ENCODE measurements around the gene SYP. TPM values are rescaled to one million over a fixed set of nuclear protein-coding genes. Genes with fewer than 3 reads are reported as not detected.

The SYP gene
- polyA plus RNA-seq, 3 donors from 2014 or later, result 0.29 to 0.43 TPM; not detected in 1

DNA sequence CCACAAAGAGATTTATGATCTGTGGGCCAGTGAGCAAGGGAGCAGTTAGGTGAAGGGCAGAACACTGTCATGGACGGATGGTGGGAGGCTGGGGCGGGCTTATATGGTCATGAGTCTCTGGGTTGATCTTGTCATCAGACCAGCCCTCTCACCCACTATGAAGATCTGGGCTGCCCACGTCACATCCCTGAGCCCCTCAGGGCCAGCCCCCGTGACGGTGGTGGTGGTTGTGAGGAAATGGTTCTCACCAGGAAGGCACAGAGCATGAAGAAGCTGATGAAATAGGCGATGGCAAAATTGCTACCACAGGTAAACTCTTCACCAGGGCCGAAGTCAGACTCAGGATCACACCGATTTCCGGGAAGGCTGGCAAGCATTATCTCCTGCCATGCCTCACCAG is 11.1 kb upstream of the SYP start:
- DNase-seq, result no peak
- Mint-ChIP-seq H3K36me3 (no peaks in the 10 kb centered on the region), H3K9me3 (no peaks in the 10 kb centered on the region), H3K27ac (no peak overlapping the region), H3K4me1 (no peaks in the 10 kb centered on the region), H3K27me3 (ENCODE audit: low read depth in 3 of 3) (peaks cover 0 to 6% (median 3%) of the 10 kb centered on the region in 3 donors), H3K4me3 (no peak overlapping the region)

DNA sequence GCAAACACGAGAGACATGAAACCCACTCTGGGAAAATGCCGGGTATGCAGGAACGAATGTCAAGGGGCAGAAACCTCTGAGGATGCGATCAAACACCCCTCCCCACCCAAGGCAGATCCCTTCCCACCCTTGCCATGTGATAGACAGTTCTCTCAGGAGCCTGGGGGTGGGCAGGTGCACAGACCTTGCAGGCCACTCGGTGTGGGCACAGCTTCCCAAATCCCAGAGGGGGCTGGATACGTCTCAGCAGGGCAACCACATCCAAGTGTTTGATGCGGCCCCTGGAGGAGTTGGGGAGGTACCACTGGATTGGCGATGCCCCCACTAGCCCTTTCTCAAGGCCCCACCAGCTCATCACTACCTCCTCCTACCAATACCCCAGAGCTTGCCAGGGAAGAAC is 10.4 kb upstream of the SYP start:
- Mint-ChIP-seq H3K4me1 (no peaks in the 10 kb centered on the region), H3K27ac (no peak overlapping the region), H3K27me3 (ENCODE audit: low read depth in 3 of 3) (peaks cover 0 to 6% (median 3%) of the 10 kb centered on the region in 3 donors), H3K4me3 (no peak overlapping the region), H3K36me3 (no peaks in the 10 kb centered on the region), H3K9me3 (no peaks in the 10 kb centered on the region)
- DNase-seq, result no peak

DNA sequence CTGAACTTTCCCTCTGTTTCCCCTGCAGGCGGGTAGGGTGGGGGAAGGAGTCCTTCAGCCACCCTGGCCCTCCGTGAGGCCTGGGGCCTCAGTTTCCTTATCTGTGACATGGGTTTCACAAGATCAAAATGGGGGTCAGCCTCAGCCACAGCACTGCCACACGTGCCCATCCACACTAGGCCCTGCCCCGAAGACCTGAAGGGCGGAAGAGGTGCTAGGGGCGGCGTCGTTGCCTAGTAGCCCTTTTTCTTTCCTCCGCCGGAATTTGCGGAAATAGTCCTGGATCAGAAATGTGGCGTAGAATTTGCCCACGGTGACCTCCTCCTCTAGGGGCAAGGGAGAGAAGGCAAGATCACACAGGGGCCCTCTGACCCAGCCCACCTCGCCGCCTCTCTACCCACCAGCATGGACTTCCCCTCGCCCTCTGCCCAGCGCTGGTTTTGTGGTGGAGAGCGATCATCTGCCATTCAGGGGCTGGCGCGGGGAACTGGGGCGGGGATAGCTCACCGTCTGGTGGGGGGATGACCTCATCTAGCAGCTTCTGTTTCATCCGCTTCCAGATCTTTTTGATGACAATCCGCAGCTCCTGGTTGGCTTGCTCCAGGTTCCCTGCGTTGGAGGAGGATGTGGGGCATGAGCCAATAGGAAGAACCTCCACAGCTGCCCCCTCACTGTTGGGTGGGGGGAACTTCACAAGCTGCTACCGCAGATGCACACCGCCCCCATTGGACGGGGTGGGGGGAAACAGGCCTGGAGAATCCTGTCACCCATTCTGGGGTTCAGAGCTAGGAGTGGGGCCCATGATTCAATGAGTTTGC is 9.7 kb upstream of the SYP start:
- Mint-ChIP-seq H3K27me3 (ENCODE audit: low read depth in 3 of 3) (peaks cover 0 to 6% (median 2%) of the 10 kb centered on the region in 3 donors), H3K4me1 (no peaks in the 10 kb centered on the region), H3K9me3 (no peaks in the 10 kb centered on the region), H3K4me3 (peak overlapping the region in 3 of 5 donors; percentile 17 to 44 (median 25)), H3K36me3 (no peaks in the 10 kb centered on the region), H3K27ac (no peak overlapping the region)
- DNase-seq, result no peak

DNA sequence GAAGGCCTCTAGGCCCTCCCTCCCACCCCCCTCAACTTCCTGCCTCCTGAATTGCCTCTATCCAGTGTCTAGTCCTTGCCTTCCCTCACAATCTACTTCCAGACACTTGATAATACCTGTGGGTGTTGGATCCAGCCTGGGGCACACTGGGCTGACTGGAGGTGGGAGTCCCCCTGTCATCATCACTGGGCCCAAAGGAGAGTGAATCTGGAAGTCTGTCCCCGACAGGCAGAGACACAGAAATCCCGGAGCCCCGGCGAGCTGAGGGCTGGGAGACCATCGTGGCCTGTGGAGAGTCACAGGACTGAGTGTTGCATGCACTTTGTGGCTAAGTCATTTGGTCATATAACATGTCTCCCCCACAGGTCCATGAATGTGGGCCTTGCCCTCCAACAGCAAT is 8.4 kb upstream of the SYP start:
- Mint-ChIP-seq H3K9me3 (no peaks in the 10 kb centered on the region), H3K27ac (no peak overlapping the region), H3K4me3 (no peak overlapping the region), H3K27me3 (ENCODE audit: low read depth in 3 of 3) (peaks cover 0 to 4% (median 0%) of the 10 kb centered on the region in 3 donors), H3K36me3 (no peaks in the 10 kb centered on the region), H3K4me1 (no peaks in the 10 kb centered on the region)
- DNase-seq, result no peak

DNA sequence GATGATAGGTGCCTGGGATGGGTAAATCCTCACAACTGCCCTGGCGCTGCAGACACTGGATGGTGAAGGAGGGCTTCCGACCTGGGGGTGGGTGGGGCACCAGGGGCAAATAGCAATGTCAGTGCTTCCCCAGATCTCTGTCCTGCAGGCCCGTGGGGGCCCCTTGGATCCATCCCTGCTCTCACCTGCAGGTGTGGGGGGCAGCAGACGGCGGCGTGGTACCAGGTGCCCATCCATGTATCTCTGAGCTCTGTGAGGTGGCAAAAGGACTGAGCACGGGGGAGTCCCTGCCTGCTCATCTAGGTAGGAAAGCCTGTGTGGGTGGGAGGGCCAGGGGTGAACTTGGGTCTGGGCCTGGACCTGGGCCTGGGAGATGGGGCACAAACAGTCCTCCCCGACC is 6.5 kb upstream of the SYP start:
- Mint-ChIP-seq H3K4me3 (no peak overlapping the region), H3K27me3 (ENCODE audit: low read depth in 3 of 3) (peaks cover 0 to 2% (median 0%) of the 10 kb centered on the region in 3 donors), H3K9me3 (no peaks in the 10 kb centered on the region)

DNA sequence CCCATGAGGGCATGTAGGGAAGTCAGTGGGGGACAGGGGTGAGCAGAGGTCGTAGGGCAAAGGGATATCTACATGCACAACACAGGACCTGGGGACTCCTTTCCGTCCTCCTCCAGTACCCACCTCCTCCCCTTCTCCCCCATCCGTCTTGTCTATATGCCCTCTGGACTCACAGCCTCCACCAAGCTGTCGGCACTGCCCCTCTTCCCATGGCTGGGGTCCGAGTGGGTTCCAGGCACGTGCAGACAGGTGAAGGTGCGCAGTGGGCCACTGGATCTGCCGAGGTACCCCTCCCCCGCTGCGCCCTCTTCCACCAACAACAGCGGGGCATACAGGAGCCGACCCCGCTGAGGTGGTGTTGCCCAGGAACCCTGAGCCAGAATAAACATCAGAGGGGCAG is 5.5 kb upstream of the SYP start:
- DNase-seq, result no peak
- H3K4me1 Mint-ChIP-seq, result peaks cover 3 to 5% of the 10 kb centered on the region in 2 donors
- H3K4me3 Mint-ChIP-seq, result no peak overlapping the region
- H3K36me3 Mint-ChIP-seq, result no peaks in the 10 kb centered on the region
- H3K27ac Mint-ChIP-seq, result no peak overlapping the region
- peaks cover 2 to 3% (median 2%) of the 10 kb centered on the region in 3 donors for H3K27me3 Mint-ChIP-seq (ENCODE audit: low read depth in 3 of 3)
- H3K9me3 Mint-ChIP-seq, result no peaks in the 10 kb centered on the region

More for the DNA sequence above, 6.5 kb upstream of the SYP start:
- DNase-seq, result no peak
- no peaks in the 10 kb centered on the region for H3K4me1 Mint-ChIP-seq
- H3K27ac Mint-ChIP-seq, result no peak overlapping the region
- no peaks in the 10 kb centered on the region for H3K36me3 Mint-ChIP-seq

DNA sequence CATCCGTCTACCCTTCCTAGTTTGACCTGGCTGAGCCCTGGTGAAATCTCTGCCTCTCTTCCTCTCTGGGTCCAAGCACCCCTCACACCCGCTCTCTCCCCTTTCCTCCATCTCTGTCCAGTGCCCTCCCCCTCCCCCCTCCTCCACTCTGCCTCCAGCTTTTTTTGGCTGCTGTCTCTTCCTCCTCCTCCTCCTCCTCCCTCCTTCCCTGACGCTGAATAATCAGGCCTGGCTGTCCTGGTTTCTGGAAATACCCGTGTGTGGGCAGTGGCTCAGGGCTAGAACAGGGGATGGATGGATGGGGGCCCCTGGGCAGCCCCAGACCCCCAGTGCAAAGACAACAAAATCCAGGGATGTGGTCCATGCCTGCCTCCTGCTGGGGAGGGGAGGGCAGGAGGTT is 4.7 kb upstream of the SYP start:
- Mint-ChIP-seq H3K4me3 (no peak overlapping the region), H3K36me3 (no peaks in the 10 kb centered on the region), H3K27ac (no peak overlapping the region), H3K27me3 (ENCODE audit: low read depth in 3 of 3) (peaks cover 2 to 4% (median 4%) of the 10 kb centered on the region in 3 donors), H3K4me1 (peaks cover 4 to 6% of the 10 kb centered on the region in 2 donors), H3K9me3 (no peaks in the 10 kb centered on the region)
- no peak for DNase-seq

DNA sequence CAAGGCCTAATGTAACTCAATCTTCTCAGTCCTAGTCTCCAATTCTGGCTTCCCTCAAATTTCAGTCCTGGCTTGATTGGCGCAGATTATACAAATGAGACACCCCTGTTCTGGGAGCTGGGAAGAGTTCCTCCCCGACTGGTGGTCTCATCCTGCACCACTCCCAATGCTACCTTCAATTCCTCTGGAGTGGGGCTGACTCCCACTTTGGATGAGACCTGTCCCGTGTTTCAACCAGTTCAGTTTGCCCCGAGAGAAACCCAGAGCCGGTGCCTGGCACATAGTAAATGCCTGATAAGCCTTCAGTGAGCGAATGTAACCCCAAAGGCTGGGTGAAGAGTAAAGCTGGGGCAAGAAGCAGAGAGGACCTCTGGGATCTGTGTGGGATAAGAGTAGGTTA is 4.0 kb upstream of the SYP start:
- no peaks in the 10 kb centered on the region for H3K9me3 Mint-ChIP-seq
- H3K27me3 Mint-ChIP-seq (ENCODE audit: low read depth in 3 of 3), result peaks cover 2 to 5% (median 4%) of the 10 kb centered on the region in 3 donors
- no peak overlapping the region for H3K4me3 Mint-ChIP-seq
- H3K36me3 Mint-ChIP-seq, result no peaks in the 10 kb centered on the region
- peaks cover 4 to 6% of the 10 kb centered on the region in 2 donors for H3K4me1 Mint-ChIP-seq
- no peak for DNase-seq
- no peak overlapping the region for H3K27ac Mint-ChIP-seq

DNA sequence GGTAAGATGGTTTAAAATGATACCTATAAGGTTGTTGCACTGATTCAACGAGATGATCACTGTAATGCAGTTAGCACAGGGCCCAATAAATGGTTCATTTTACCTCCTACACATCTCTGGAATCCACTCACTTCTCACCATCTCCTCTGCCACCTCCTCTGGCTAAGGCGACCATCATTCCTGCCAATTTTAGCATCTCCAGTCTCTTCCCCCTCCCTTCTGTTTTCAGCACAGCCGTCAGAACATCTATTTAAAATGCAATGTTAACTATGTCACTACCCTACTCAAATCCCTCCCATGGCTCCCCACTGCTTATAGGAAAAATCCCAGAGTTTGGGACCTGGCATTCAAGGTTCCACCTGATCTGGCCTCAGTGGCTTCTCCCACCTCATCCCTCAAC is 3.5 kb upstream of the SYP start:
- Mint-ChIP-seq H3K36me3 (no peaks in the 10 kb centered on the region), H3K4me3 (no peak overlapping the region)
- DNase-seq, result no peak

DNA sequence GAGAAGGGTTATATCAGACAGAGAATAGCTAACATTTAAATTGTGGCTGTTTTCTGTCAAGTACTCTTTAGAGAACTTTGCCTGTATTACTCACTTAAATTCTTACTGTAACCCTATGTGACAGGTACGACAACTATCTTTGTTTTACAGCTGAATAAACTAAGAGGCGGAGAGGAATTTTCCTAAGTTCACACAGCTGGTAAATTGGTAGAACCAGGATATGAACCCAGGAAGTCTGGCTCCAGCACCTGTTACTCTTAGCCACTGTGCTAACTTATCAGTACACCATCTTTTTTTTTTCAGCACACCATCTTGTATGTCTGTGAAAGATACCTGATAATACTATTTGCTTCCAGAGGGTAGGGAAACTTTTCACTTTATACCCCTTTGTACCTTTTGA is 2.0 kb upstream of the SYP start:
- DNase-seq, result no peak
- H3K4me1 Mint-ChIP-seq, result peaks cover 6 to 7% of the 10 kb centered on the region in 2 donors
- no peaks in the 10 kb centered on the region for H3K36me3 Mint-ChIP-seq
- no peaks in the 10 kb centered on the region for H3K9me3 Mint-ChIP-seq
- no peak overlapping the region for H3K4me3 Mint-ChIP-seq
- peaks cover 2 to 8% (median 5%) of the 10 kb centered on the region in 3 donors for H3K27me3 Mint-ChIP-seq (ENCODE audit: low read depth in 3 of 3)
- no peak overlapping the region for H3K27ac Mint-ChIP-seq

More for the DNA sequence above, 3.5 kb upstream of the SYP start:
- H3K27me3 Mint-ChIP-seq (ENCODE audit: low read depth in 3 of 3), result peaks cover 2 to 5% (median 5%) of the 10 kb centered on the region in 3 donors
- H3K4me1 Mint-ChIP-seq, result peaks cover 4 to 6% of the 10 kb centered on the region in 2 donors
- no peak overlapping the region for H3K27ac Mint-ChIP-seq
- no peaks in the 10 kb centered on the region for H3K9me3 Mint-ChIP-seq

DNA sequence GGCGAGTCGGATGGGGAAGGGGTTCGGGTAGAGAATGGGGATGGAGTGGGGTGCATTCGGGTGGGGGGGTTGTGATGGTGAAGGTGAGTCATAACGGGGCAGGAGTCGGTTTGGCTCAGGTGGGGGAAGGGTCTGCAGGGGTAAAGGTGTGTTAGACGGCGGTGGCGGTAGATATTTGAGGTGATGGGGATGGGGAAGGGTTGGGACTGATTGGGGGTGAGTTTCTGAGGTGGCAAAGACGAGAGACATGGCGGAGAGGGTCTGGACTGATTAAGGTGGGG is 738 bp downstream of the SYP start:
- no peak overlapping the region for H3K27ac Mint-ChIP-seq
- H3K4me1 Mint-ChIP-seq, result peaks cover 6 to 7% of the 10 kb centered on the region in 2 donors
- DNase-seq, result no peak
- H3K4me3 Mint-ChIP-seq, result no peak overlapping the region
- no peaks in the 10 kb centered on the region for H3K36me3 Mint-ChIP-seq
- H3K9me3 Mint-ChIP-seq, result no peaks in the 10 kb centered on the region
- peaks cover 0 to 8% (median 5%) of the 10 kb centered on the region in 3 donors for H3K27me3 Mint-ChIP-seq (ENCODE audit: low read depth in 3 of 3)

DNA sequence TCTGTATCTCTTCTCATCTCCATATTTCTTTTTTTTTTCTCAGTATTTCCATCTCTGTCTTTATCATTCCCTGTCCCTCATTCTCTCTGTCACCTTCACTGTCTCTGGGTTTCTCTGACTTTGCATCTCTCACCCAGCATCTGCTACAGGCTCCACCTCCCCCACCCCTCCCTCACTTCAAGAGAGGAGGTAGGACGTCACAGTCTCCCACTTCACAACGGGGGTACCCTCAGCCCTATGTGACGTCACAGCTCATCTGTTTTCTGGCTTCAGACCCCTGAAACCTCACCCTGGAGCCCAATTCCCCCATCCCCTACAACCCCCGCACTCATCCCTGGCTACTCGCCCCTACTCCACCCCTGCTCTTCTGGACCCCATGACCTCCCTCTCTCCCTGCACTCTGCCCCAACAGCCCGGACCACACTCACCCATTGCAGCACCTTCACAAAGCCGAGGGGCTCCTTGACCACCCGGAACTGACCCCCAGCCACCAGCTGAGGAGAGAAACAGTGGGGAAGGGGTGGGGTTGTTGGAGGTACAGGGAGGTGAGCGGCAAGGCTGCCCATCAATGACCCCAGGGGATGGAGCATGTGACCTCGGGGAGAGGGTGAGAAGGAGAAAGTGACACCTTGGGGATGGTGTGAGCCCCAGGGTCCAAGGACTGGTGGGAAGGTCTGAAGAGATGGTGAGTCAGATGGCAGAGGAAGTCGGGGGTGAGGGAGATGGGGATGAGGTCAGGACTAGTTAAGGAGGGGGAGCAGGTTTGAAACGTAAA is 1.3 kb downstream of the SYP start:
- Mint-ChIP-seq H3K4me3 (peak overlapping the region in 2 of 5 donors; percentile 11 to 31), H3K36me3 (no peaks in the 10 kb centered on the region), H3K4me1 (peaks cover 7 to 8% of the 10 kb centered on the region in 2 donors), H3K27me3 (ENCODE audit: low read depth in 3 of 3) (peaks cover 0 to 8% (median 5%) of the 10 kb centered on the region in 3 donors), H3K27ac (no peak overlapping the region), H3K9me3 (no peaks in the 10 kb centered on the region)
- no peak for DNase-seq

DNA sequence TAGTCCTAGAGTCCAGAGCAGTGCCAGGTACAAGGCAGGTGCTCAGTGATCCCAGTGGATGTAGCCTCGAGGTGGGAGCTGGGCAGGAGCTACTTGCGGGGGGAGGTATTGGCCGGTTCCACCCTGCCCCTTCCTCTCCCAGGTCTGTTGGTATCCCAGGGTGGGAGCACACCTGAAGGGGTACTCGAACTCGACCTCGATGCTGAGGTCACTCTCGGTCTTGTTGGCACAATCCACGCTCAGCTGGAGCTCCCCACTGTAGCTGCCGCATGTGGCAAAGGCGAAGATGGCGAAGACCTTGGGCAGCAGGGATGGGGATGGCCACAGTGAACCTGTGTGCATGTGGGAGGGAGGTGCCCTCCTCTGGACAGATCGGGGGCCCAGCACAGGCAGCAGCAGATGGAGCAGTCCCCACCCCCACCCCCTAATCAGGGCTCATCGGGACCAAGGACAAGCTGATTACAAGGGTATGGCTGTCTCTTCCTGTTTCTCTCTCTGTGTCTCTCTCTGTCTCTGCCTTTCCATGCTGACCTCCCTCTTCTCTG is 2.4 kb downstream of the SYP start:
- Mint-ChIP-seq H3K4me3 (no peak overlapping the region), H3K4me1 (peaks cover 8 to 16% of the 10 kb centered on the region in 2 donors), H3K27me3 (ENCODE audit: low read depth in 3 of 3) (peaks cover 0 to 8% (median 5%) of the 10 kb centered on the region in 3 donors), H3K36me3 (no peaks in the 10 kb centered on the region), H3K9me3 (no peaks in the 10 kb centered on the region), H3K27ac (no peak overlapping the region)
- DNase-seq, result no peak

DNA sequence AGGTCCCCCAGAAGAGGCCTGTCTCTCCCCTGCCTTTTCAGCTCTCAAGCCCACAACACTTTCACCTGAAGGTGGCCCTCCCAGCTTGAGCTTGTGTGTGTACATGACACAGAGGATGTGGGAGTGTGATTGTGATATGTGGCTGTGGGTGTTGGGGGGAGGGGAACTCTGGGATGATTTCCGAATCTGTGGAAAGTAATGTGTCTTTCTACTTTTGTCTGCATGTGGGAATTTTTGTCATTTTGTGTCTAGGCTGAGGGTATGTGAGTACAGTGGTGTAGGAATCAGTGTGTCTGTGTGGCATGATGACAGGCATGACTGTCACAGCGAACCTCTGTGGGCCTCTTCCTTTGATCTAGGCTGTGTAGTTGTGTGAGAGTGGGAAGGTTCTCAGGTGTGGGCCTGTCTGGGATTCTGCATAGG is 6.4 kb downstream of the SYP start:
- no peaks in the 10 kb centered on the region for H3K9me3 Mint-ChIP-seq
- H3K36me3 Mint-ChIP-seq, result no peaks in the 10 kb centered on the region
- no peak overlapping the region for H3K27ac Mint-ChIP-seq
- peaks cover 14 to 16% of the 10 kb centered on the region in 2 donors for H3K4me1 Mint-ChIP-seq
- peaks cover 4 to 6% (median 6%) of the 10 kb centered on the region in 3 donors for H3K27me3 Mint-ChIP-seq (ENCODE audit: low read depth in 3 of 3)
- DNase-seq, result no peak
- no peak overlapping the region for H3K4me3 Mint-ChIP-seq

All from immature natural killer cell (primary cell).